Esophagus muscularis mucosa (tissue), 4 donors: ENCODE results near the gene SH3RF3.

Experiments used
- EP300 ChIP-seq: sonication (generic); formaldehyde crosslinking; IDR thresholded peaks from one replicate; pipeline ENCODE4 v1.6.1; 2017; ENCODE audit warnings: antibody characterized with exemption
- POLR2A ChIP-seq: fragments of 450-650 bp; IDR thresholded peaks from one replicate; pipeline ENCODE4 v1.6.1; 2017; ENCODE audit warnings: antibody characterized with exemption, moderate library complexity, mild to moderate bottlenecking, low read depth
- POLR2AphosphoS5 ChIP-seq, 2 donors: sonication (generic); formaldehyde crosslinking; IDR thresholded peaks; one replicate each; pipeline ENCODE4 v1.6.1; 2017; ENCODE audit warnings: antibody characterized with exemption in 2 of 2
- TF ChIP-seq, protein P1 (sequence below), 3 experiments: fragments of 200-600 bp in 2 of 3; fragments of 450-650 bp in 1 of 3; sonication (generic) in 2 of 3; IDR thresholded peaks; one replicate each; pipeline ENCODE4 v1.5.1; 2017 to 2019; ENCODE audit warnings: antibody characterized with exemption in 3 of 3, mild to moderate bottlenecking in 2 of 3, moderate library complexity in 1 of 3

- TF ChIP-seq POLR2A (no peak), POLR2AphosphoS5 (IDR thresholded peaks at IDR 0.05) (no peak), EP300 (no peak)
- TF ChIP-seq, protein P1, sequence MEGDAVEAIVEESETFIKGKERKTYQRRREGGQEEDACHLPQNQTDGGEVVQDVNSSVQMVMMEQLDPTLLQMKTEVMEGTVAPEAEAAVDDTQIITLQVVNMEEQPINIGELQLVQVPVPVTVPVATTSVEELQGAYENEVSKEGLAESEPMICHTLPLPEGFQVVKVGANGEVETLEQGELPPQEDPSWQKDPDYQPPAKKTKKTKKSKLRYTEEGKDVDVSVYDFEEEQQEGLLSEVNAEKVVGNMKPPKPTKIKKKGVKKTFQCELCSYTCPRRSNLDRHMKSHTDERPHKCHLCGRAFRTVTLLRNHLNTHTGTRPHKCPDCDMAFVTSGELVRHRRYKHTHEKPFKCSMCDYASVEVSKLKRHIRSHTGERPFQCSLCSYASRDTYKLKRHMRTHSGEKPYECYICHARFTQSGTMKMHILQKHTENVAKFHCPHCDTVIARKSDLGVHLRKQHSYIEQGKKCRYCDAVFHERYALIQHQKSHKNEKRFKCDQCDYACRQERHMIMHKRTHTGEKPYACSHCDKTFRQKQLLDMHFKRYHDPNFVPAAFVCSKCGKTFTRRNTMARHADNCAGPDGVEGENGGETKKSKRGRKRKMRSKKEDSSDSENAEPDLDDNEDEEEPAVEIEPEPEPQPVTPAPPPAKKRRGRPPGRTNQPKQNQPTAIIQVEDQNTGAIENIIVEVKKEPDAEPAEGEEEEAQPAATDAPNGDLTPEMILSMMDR (IDR thresholded peaks at IDR 0.05): no peak
Measured at GRCh38 chr2:109108740-109109139, 20.3 kb upstream of the SH3RF3 start.
